Measurements from ENCODE around the gene ANKRD50.

GRCh38 chr4:124632439-124632838 lies 80.1 kb downstream of the ANKRD50 start:
- TF ChIP-seq EZH2phosphoT487 (IDR thresholded peaks at IDR 0.05; ENCODE audit: low read depth): no peak
- no peak for TF ChIP-seq CTCF (IDR thresholded peaks at IDR 0.05; ENCODE audit: low read depth, low read length)

Data from OCI-LY3 (cell line).